Skin of body (tissue), 2 donors: ENCODE data around the gene CNOT6. TPM values are rescaled to one million over a fixed set of nuclear protein-coding genes. Genes with fewer than 3 reads are reported as not detected.
A peak's percentile ranks its signal among the peaks of the same experiment; 100 is the strongest.
"Not testable (repeated sequence)": the region's sequence is repeated elsewhere in the genome, so short reads cannot be mapped to it uniquely, and the experiment has no call there.

ENCODE experiments used
- DNase-seq: peaks from one replicate; lab custom pipeline; 2025; lab: John Stamatoyannopoulos, UW
- total RNA-seq: library from RNA; depleted of rRNA; stranded (reverse); fragments of >200 nt; gene quantifications from one replicate; pipeline ENCODE4 v1.2.3, GENCODE V29; 2014

CNOT6 gene
- total RNA-seq, 1 donor from 2014 or later, result 25.0 TPM

DNA sequence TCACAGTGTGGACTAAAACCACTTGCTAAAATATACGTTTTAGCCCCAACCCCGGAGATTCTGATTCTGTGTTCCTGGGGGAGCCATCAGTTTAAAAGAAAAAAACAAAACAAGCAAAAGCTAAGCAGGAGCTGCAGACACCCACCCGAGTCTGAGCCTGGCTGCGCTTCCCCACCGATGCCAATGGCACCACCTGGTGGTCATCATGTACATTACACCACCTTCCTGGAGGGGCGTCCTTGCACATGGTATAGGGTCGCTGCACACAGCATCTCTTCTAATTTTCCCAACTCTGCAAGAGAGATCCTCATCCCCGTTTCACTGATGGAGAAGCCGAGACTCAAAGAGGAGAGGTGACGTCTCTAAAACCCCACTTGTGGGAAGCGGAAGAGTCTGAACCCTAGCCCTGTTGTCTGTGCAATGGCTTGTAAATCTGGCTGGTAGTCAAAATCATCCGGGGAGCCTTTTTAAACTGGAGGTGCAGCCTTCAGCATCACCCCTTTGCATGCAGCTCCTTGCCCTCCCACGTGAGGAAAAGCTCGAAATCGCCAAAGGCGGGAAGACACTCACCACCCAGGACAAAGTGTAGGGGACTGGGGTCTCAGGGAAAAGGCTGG lies 23.1 kb upstream of the CNOT6 start:
- DNase-seq, result peak; percentile 40

DNA sequence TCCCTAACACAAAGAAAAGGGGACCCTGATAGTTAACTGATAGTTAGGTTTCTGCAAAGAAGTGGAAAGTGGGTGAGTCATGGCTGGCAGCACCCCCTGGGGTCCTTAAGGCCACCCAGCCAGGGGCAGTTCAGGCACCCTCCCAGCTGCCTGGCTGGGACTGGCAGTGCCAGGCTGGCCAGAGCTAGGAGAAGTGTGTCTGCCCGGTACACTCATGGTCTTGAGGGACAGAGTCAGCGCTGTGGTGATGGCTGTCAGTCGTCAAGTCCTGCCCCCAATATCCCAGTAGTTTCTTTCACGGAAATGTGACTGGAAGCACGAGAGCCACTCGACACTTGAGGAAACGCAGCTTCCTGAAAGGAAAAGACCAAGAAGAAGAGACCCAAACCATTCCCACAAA lies 22.3 kb upstream of the CNOT6 start:
- DNase-seq, result no peak

- DNase-seq, result no peak
Observed at GRCh38 chr5:180472269-180472668, 21.9 kb upstream of the CNOT6 start.

DNA sequence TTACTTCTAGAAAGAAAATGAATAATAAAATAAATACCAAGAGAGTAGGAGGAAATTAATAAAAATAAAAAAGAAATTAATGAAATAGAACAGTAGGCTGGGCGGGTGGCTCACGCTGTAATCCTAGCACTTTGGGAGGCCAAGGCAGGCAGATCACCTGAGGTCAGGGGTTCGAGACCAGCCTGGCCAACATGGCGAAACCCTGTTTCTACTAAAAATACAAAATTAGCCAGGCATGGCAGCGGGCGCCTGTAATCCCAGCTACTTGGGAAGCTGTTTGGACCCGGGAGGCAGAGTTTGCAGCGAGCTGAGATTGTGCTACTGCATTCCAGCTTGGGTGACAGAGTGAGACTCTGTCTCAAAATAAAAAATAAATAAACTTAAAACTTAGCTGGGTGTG lies 20.8 kb upstream of the CNOT6 start:
- DNase-seq, result not testable (repeated sequence)

- no peak for DNase-seq
Observed at GRCh38 chr5:180474569-180474968, 19.6 kb upstream of the CNOT6 start.

DNA sequence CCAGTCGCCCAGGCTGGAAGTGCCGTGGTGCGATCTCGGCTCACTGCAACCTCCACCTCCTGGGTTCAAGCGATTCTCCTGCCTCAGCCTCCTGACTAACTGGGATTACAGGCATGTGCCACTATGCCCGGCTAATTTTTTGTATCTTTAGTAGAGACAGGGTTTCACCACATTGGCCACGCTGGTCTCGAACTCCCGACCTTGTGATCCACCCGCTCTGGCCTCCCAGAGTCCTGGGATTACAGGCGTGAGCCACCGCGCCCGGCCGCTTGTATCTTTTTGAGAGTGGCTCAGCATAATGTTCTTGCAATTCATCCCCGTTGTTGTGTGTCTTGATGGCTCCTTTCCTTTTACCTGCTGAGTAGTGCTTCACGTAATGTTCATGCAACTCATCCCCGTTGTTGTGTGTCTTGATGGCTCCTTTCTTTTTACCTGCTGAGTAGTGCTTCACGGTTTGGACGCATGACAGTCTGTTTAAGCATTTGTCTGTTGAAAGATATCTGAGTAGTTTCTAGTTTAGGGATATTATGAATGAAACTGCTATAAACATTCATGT lies 18.1 kb upstream of the CNOT6 start:
- DNase-seq, result not testable (repeated sequence)

- no peak for DNase-seq
Observed at GRCh38 chr5:180484813-180485212, 9.4 kb upstream of the CNOT6 start.

DNA sequence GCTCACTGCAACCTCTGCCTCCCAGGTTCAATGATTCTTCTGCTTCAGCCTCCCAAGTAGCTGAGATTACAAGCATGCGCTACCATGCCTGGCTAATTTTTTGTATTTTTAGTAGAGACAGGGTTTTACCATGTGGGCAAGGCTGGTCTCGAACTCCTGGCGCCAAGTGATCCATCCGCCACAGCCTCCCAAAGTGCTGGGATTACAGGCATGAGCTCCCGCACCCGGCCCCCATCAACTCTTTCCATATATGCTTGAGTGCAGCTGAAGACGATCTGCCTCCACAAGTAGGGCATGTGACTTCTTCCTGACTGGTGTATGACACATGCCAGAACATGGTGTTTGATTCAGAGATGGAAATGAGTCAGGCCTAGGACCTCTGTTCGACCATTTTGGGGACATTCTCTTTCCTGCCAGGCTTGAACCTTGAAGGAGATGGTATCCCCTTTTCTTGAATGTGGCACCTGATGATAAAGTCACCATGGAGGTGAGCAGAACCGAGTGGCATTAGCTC lies 7.5 kb upstream of the CNOT6 start:
- DNase-seq, result no peak

GRCh38 chr5:180487556-180487955 lies 6.6 kb upstream of the CNOT6 start:
- DNase-seq, result no peak

DNA sequence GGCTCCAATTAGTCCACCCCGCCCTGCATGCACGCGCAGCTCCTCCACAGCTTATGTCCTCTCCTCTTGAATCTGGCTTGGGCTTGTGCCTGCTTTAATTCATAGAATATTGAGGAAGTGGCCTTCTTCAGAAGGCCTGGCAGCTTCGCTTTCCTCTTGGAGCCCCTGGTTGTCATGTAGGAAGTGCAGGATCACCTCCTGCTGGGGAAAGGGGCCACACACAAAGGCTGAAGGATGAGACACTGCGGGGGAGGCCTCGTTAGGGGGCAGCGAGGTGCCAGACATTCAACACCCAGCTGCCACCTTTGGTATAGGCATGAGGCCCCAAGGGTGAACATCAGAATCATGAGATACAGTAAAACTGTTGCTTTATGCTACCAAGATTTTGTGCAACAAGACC lies 2.7 kb upstream of the CNOT6 start:
- DNase-seq, result no peak

DNA sequence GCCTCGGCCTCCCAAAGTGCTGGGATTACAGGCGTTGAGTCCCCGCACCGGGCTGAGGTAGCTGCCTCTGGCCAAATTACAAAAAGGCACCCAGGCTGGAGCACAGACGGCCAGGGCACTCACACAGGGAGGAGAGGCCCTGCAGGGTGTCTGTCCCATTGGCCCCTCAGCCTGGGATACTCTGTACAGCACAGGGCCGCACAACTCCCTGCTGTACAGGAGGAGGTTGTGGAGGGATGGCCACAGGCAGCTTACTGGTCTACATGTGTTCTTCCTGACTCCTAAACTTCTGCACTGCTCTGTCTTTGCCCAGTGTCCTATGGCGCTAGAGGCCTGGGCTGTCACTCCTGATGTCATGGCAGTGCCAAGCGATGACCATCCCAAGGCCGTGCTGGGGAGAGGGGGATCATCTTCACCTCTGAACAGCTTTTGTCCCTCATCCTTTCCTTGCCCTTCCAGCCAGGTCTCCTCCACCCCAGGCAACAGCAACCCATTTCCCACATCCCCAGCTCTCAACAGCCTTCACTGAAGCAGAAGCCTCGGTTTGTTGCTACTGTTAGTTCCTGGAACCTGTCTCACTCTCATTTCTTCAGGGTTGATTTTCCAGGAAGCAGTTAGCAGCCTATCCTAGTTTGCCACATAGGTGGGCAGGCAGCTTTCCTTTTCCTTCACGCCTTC lies 1.8 kb upstream of the CNOT6 start:
- DNase-seq, result no peak

GRCh38 chr5:180494510-180495181 lies 467 bp downstream of the CNOT6 start:
- no peak for DNase-seq

DNA sequence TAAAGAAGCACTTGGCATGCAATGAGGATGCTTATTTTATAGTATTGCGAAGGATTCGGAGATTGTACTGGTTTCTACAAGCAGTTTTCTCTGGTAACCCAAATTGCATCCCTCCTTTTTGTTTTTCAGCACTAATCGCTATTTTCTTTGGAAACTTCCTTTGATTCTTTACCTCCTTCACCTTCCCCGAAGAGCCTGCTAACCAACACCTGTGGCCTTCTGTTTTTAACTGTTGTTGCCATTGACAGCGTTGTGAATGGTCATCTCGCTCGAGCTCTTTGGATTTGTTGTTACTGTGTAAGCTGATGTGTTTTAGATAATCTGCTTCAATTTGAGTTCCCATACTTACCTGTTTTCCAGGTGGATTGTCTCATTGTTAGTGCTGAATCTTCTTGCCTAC lies 1.1 kb downstream of the CNOT6 start:
- DNase-seq, result no peak

- no peak for DNase-seq
Observed at GRCh38 chr5:180495991-180496741, 2.0 kb downstream of the CNOT6 start.

GRCh38 chr5:180496806-180497205 lies 2.6 kb downstream of the CNOT6 start:
- DNase-seq, result not testable (repeated sequence)

- not testable (repeated sequence) for DNase-seq
Observed at GRCh38 chr5:180497865-180498264, 3.7 kb downstream of the CNOT6 start.

- DNase-seq, result no peak
Observed at GRCh38 chr5:180498378-180498777, 4.2 kb downstream of the CNOT6 start.

GRCh38 chr5:180499684-180500083 lies 5.5 kb downstream of the CNOT6 start:
- DNase-seq, result no peak

GRCh38 chr5:180500300-180500699 lies 6.1 kb downstream of the CNOT6 start:
- DNase-seq, result not testable (repeated sequence)

- no peak for DNase-seq
Observed at GRCh38 chr5:180507661-180508060, 13.5 kb downstream of the CNOT6 start.

- no peak for DNase-seq
Observed at GRCh38 chr5:180515294-180515693, 21.1 kb downstream of the CNOT6 start.
